Motor neuron (in vitro differentiated cells): ENCODE measurements around the gene ILDR1. TPM values are rescaled to one million over a fixed set of nuclear protein-coding genes. Genes with fewer than 3 reads are reported as not detected.
A peak's percentile ranks its signal among the peaks of the same experiment; 100 is the strongest.

ENCODE experiments used
- ATAC-seq, 8 experiments: fragments of 200-7000 bp; cut with Tn5 transposase; replicated peaks in 6 of 8; 2 replicates each; pipeline ENCODE4 v1.8.0; 2021; ENCODE audit warnings: mild to moderate bottlenecking in 8 of 8, moderate library complexity in 8 of 8
- H3K27ac ChIP-seq, 2 donors: fragments of 250-450 bp; sonication (Bioruptor Pico); 2 replicates each; pipeline ENCODE4 v1.9.0; 2021; ENCODE audit warnings: antibody characterized with exemption in 2 of 2, mild to moderate bottlenecking in 2 of 2, moderate library complexity in 1 of 2
- H3K4me1 ChIP-seq, 2 donors: fragments of 250-450 bp; sonication (Bioruptor Pico); replicated peaks in 1 of 2; 2 replicates each; pipeline ENCODE4 v1.6.1; 2021; ENCODE audit warnings: antibody characterized with exemption in 2 of 2, mild to moderate bottlenecking in 2 of 2, moderate library complexity in 1 of 2
- H3K4me3 ChIP-seq, 5 donors: fragments of 250-450 bp; sonication (Bioruptor Pico); 2 replicates each; pipeline ENCODE4 v1.9.0; 2021; ENCODE audit warnings: antibody characterized with exemption in 5 of 5, mild to moderate bottlenecking in 5 of 5, moderate library complexity in 4 of 5
- WGBS, 10 experiments: fragments of 450-650 bp; shearing (Covaris generic); methylation state at CpG; one replicate each; pipeline ENCODE4 v1.0.0; 2022; 5-methylcytosine and 5-hydroxymethylcytosine counted together
- in situ Hi-C, 9 experiments: fragments of 400-800 bp; cut with MboI; loops; one replicate each; pipeline ENCODE4 v1.15.0; 2021; ENCODE audit warnings: low sequenced_read_pairs in 9 of 9, low pct_unique_long_range_greater_than_20kb in 2 of 9; ENCODE audit not compliant: unreplicated experiment in 9 of 9
- total RNA-seq, 8 experiments: library from RNA; unstranded; fragments of 300-600 nt; gene quantifications; 2 replicates each; pipeline versions ENCODE4 v1.2.3 to v1.2.4, GENCODE V29; 2022

ILDR1 gene
- total RNA-seq, 8 experiments from 2014 or later = 0.19 to 0.31 (median 0.21) TPM; not detected in 5

GRCh38 chr3:122010506-122010905, 11.5 kb downstream of the ILDR1 start:
- Histone ChIP-seq H3K4me3 (no peak overlapping the region), H3K4me1 (no peaks in the 10 kb centered on the region), H3K27ac (no peak overlapping the region)
- in situ Hi-C loops = no loop called here
- 23 to 96% (median 66%) methylated on average over 2 of the region's 2 CpGs; no CpG with 5 or more reads in 2 of the 10 experiments for WGBS, 10 experiments
- no peak for ATAC-seq

- Histone ChIP-seq H3K4me3 (no peak overlapping the region), H3K4me1 (no peaks in the 10 kb centered on the region), H3K27ac (no peak overlapping the region)
- in situ Hi-C loops = no loop called here
- no peak for ATAC-seq
- 53 to 100% (median 87%) methylated on average over 1 to 2 of the region's 2 CpGs; no CpG with 5 or more reads in 2 of the 10 experiments for WGBS, 10 experiments
Observed at GRCh38 chr3:122008166-122008565, 13.9 kb downstream of the ILDR1 start.

GRCh38 chr3:122006267-122006666, 15.8 kb downstream of the ILDR1 start:
- H3K4me1 ChIP-seq = no peaks in the 10 kb centered on the region
- no peak overlapping the region for H3K27ac ChIP-seq
- in situ Hi-C loops = no loop called here
- H3K4me3 ChIP-seq = no peak overlapping the region
- 0 to 83% (median 50%) methylated on average over 1 to 2 of the region's 2 CpGs; no CpG with 5 or more reads in 5 of the 10 experiments for WGBS, 10 experiments
- peak in 2 of 8 experiments; percentile 36 to 60 for ATAC-seq

- in situ Hi-C loops = no loop called here
- Histone ChIP-seq H3K27ac (no peak overlapping the region), H3K4me1 (no peaks in the 10 kb centered on the region), H3K4me3 (no peak overlapping the region)
- ATAC-seq = no peak
- 54 to 100% (median 78%) methylated on average over 1 to 8 of the region's 13 CpGs; no CpG with 5 or more reads in 4 of the 10 experiments for WGBS, 10 experiments
Observed at GRCh38 chr3:122004991-122005565, 17.0 kb downstream of the ILDR1 start.

GRCh38 chr3:122004107-122004506, 17.9 kb downstream of the ILDR1 start:
- H3K27ac ChIP-seq = no peak overlapping the region
- H3K4me3 ChIP-seq = no peak overlapping the region
- peak in 1 of 8 experiments; percentile 61 for ATAC-seq
- in situ Hi-C loops = no loop called here
- 57 to 100% (median 91%) methylated on average over 1 to 2 of the region's 2 CpGs; no CpG with 5 or more reads in 2 of the 10 experiments for WGBS, 10 experiments
- no peaks in the 10 kb centered on the region for H3K4me1 ChIP-seq

GRCh38 chr3:122003606-122004005, 18.4 kb downstream of the ILDR1 start:
- in situ Hi-C loops = no loop called here
- no peak overlapping the region for H3K4me3 ChIP-seq
- ATAC-seq = no peak
- H3K27ac ChIP-seq = no peak overlapping the region
- WGBS, 10 experiments = 0 to 57% (median 27%) methylated on average over 1 of the region's 1 CpG
- H3K4me1 ChIP-seq = no peaks in the 10 kb centered on the region

- Histone ChIP-seq H3K27ac (no peak overlapping the region), H3K4me1 (no peaks in the 10 kb centered on the region), H3K4me3 (no peak overlapping the region)
- no peak for ATAC-seq
- in situ Hi-C loops = no loop called here
- 16 to 100% (median 85%) methylated on average over 2 to 6 of the region's 6 CpGs; no CpG with 5 or more reads in 1 of the 10 experiments for WGBS, 10 experiments
Observed at GRCh38 chr3:122003112-122003511, 18.9 kb downstream of the ILDR1 start.

GRCh38 chr3:122002611-122003010, 19.4 kb downstream of the ILDR1 start:
- Histone ChIP-seq H3K4me3 (no peak overlapping the region), H3K4me1 (no peaks in the 10 kb centered on the region), H3K27ac (no peak overlapping the region)
- no peak for ATAC-seq
- 0 to 98% (median 79%) methylated on average over 1 to 6 of the region's 7 CpGs; no CpG with 5 or more reads in 1 of the 10 experiments for WGBS, 10 experiments
- in situ Hi-C loops = no loop called here

GRCh38 chr3:122001892-122002291, 20.2 kb downstream of the ILDR1 start:
- WGBS, 10 experiments = 19 to 94% (median 80%) methylated on average over 1 to 3 of the region's 3 CpGs; no CpG with 5 or more reads in 1 of the 10 experiments
- Histone ChIP-seq H3K27ac (no peak overlapping the region), H3K4me1 (no peaks in the 10 kb centered on the region), H3K4me3 (no peak overlapping the region)
- ATAC-seq = no peak
- in situ Hi-C loops = no loop called here

- 0 to 100% (median 71%) methylated on average over 1 to 4 of the region's 4 CpGs; no CpG with 5 or more reads in 2 of the 10 experiments for WGBS, 10 experiments
- peak in 3 of 8 experiments; percentile 27 to 100 (median 38) for ATAC-seq
- in situ Hi-C loops = no loop called here
Observed at GRCh38 chr3:122000936-122001605, 21.0 kb downstream of the ILDR1 start.

GRCh38 chr3:121999931-122000330, 22.1 kb downstream of the ILDR1 start:
- H3K4me3 ChIP-seq = no peak overlapping the region
- WGBS, 10 experiments = 0 to 83% (median 30%) methylated on average over 1 of the region's 1 CpG; no CpG with 5 or more reads in 3 of the 10 experiments
- ATAC-seq = no peak
- in situ Hi-C loops = no loop called here
- H3K4me1 ChIP-seq = no peaks in the 10 kb centered on the region
- no peak overlapping the region for H3K27ac ChIP-seq

More at GRCh38 chr3:122000936-122001605, 21.0 kb downstream of the ILDR1 start:
- Histone ChIP-seq H3K27ac (no peak overlapping the region), H3K4me1 (no peaks in the 10 kb centered on the region), H3K4me3 (no peak overlapping the region)

- 28 to 93% (median 68%) methylated on average over 1 to 6 of the region's 6 CpGs; no CpG with 5 or more reads in 2 of the 10 experiments for WGBS, 10 experiments
- ATAC-seq = peak in 2 of 8 experiments; percentile 14
- no peak overlapping the region for H3K4me3 ChIP-seq
Observed at GRCh38 chr3:121998611-121999473, 23.2 kb downstream of the ILDR1 start.

More at GRCh38 chr3:121998611-121999473, 23.2 kb downstream of the ILDR1 start:
- Histone ChIP-seq H3K4me1 (no peaks in the 10 kb centered on the region), H3K27ac (no peak overlapping the region)
- in situ Hi-C loops = no loop called here
